Transverse colon (tissue), 4 donors: ENCODE results near the gene MSI2. TPM values are rescaled to one million over a fixed set of nuclear protein-coding genes. Genes with fewer than 3 reads are reported as not detected.

Experiments used
- DNase-seq: peaks from one replicate; pipeline ENCODE4 v3.0.0-alpha.2; 2019
- H3K27ac ChIP-seq, 4 donors: fragments of 200-600 bp; sonication (generic); 2 replicates each; pipeline ENCODE4 v1.5.1; 2016 to 2018; ENCODE audit warnings: inconsistent platforms in 4 of 4
- H3K27me3 ChIP-seq: fragments of 200-600 bp; sonication (generic); 2 replicates; pipeline ENCODE4 v1.5.1; 2017; ENCODE audit warnings: inconsistent platforms
- H3K36me3 ChIP-seq, 4 donors: fragments of 200-600 bp; sonication (generic); 2 replicates each; pipeline ENCODE4 v1.5.1; 2017 to 2019; ENCODE audit warnings: inconsistent platforms in 4 of 4
- H3K4me1 ChIP-seq, 4 donors: fragments of 200-600 bp; sonication (generic); 2 replicates each; pipeline ENCODE4 v1.5.1; 2017 to 2020; ENCODE audit warnings: inconsistent platforms in 4 of 4
- H3K4me3 ChIP-seq, 4 donors: fragments of 200-600 bp; sonication (generic); 1 replicate in 1 of 4; 2 replicates in 3 of 4; pipeline versions ENCODE4 v1.5.1 to v1.6.1; 2017 to 2019; ENCODE audit warnings: inconsistent platforms in 4 of 4
- H3K9me3 ChIP-seq, 2 donors: fragments of 200-600 bp; sonication (generic); 2 replicates each; pipeline ENCODE4 v1.5.1; 2017 to 2019; ENCODE audit warnings: inconsistent platforms in 2 of 2
- EP300 ChIP-seq: sonication (generic); formaldehyde crosslinking; IDR thresholded peaks from one replicate; pipeline ENCODE4 v1.6.1; 2017; ENCODE audit warnings: antibody characterized with exemption, low read depth
- POLR2A ChIP-seq: fragments of 450-650 bp; IDR thresholded peaks from one replicate; pipeline ENCODE4 v1.6.1; 2016; ENCODE audit warnings: antibody characterized with exemption, mild to moderate bottlenecking, moderate library complexity
- POLR2AphosphoS5 ChIP-seq, 3 donors: sonication (generic); formaldehyde crosslinking; IDR thresholded peaks; one replicate each; pipeline ENCODE4 v1.6.1; 2016; ENCODE audit warnings: antibody characterized with exemption in 3 of 3
- WGBS, 2 donors: methylation state at CpG; one replicate each; pipeline ENCODE4 v1.1.5; 2018; ENCODE audit warnings: low coverage in 1 of 2; 5-methylcytosine and 5-hydroxymethylcytosine counted together
- in situ Hi-C, 4 donors: fragments of 200-750 bp; cut with MboI; loops; one replicate each; pipeline versions ENCODE4 v1.15.0 to v1.15.1; 2017; ENCODE audit warnings: low sequenced_read_pairs in 3 of 4, low pct_ligation_motif_present in 1 of 4, low pct_unique_long_range_greater_than_20kb in 1 of 4
- intact Hi-C: fragments of 100-400 bp; cut with DNase I; formaldehyde crosslinking; loops from one replicate; pipeline ENCODE4 v1.15.1; 2023; ENCODE audit warnings: low total_unique reads
- total RNA-seq, 4 donors: library from RNA; depleted of rRNA; stranded (reverse); fragments of >200 nt; gene quantifications; one replicate each; pipeline ENCODE4 v1.1.0, GENCODE V29; 2016
- TF ChIP-seq, protein P1 (sequence below), 5 experiments: fragments of 200-600 bp in 3 of 5; fragments of 450-650 bp in 2 of 5; sonication (generic) in 3 of 5; IDR thresholded peaks; 1 replicate in 2 of 5; 2 replicates in 3 of 5; pipeline ENCODE4 v1.5.1; 2016 to 2017; ENCODE audit warnings: antibody characterized with exemption in 5 of 5, inconsistent platforms in 3 of 5, mild to moderate bottlenecking in 2 of 5, moderate library complexity in 1 of 5

MSI2 gene
- total RNA-seq, 4 donors from 2014 or later = 20.6 to 36.0 (median 29.3) TPM

DNA sequence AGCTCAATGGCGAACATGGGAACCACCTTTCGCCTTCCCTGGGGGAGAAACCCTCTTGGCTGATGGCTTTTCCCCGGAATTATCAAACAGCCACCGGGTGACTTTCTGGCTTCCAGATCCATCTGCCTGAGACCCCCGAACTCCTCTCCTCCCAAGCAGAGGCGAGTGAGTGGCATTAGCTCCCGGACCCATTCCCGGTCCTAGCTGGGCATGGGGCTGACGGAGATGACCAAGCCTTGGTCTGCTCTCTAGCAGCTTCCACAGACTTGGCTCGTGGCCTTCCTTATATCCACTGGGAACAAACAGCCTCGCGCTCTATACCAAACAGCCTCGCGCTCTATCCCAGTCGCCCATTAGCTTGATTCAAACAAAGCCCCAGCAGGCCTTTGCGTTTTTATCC, 426.4 kb downstream of the MSI2 start:
- intact Hi-C loops (no loop called here), in situ Hi-C loops (no loop called here)
- no peak overlapping the region for H3K4me3 ChIP-seq
- H3K27ac ChIP-seq = no peak overlapping the region
- H3K9me3 ChIP-seq = no peaks in the 10 kb centered on the region
- H3K36me3 ChIP-seq = no peaks in the 10 kb centered on the region
- no peaks in the 10 kb centered on the region for H3K27me3 ChIP-seq
- no peak for DNase-seq
- WGBS, 2 donors = 94 to 100% methylated on average over 4 to 16 of the region's 16 CpGs
- TF ChIP-seq POLR2AphosphoS5 (IDR thresholded peaks at IDR 0.05) (no peak), EP300 (no peak)
- no peaks in the 10 kb centered on the region for H3K4me1 ChIP-seq

DNA sequence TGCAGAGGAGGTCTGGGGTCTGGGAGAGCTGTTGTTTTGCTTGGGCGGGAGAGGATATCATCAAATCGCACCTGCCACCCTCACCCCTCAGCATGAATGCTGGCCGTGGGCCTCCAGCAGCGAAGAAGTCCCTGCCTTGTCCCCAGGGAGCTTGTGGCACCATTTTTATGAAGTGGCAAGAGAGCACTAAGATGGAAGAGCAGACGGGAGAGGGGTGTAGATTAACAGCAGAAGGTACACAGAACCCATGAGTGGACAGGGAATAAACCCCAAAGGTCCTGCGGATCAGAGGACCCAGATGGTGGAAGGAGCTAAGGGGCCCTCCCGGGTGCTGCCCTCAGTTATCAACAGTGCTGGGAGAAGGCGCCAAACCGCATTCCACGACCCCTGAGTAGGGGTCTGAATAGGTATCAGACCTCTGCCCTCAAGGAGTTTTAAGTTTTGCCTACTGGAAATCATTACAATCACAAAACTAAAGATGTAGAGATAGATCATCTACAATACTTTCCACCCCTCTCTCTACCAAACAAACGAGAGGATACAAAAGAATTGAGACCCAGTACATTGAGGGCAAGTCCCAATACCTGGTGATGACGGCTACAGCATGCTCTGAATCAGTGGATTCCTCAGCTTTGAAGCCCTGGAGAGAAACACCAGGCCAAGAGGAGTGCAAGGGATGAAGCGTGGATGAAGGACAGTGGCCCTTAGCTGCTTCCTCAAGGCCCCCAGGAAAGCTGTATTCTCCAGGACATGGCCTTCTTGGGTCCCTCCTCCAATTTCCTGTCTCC, 428.6 kb downstream of the MSI2 start:
- intact Hi-C loops (no loop called here), in situ Hi-C loops (no loop called here)
- TF ChIP-seq EP300 (no peak), POLR2AphosphoS5 (IDR thresholded peaks at IDR 0.05) (no peak), POLR2A (no peak)
- TF ChIP-seq, protein P1, sequence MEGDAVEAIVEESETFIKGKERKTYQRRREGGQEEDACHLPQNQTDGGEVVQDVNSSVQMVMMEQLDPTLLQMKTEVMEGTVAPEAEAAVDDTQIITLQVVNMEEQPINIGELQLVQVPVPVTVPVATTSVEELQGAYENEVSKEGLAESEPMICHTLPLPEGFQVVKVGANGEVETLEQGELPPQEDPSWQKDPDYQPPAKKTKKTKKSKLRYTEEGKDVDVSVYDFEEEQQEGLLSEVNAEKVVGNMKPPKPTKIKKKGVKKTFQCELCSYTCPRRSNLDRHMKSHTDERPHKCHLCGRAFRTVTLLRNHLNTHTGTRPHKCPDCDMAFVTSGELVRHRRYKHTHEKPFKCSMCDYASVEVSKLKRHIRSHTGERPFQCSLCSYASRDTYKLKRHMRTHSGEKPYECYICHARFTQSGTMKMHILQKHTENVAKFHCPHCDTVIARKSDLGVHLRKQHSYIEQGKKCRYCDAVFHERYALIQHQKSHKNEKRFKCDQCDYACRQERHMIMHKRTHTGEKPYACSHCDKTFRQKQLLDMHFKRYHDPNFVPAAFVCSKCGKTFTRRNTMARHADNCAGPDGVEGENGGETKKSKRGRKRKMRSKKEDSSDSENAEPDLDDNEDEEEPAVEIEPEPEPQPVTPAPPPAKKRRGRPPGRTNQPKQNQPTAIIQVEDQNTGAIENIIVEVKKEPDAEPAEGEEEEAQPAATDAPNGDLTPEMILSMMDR (IDR thresholded peaks at IDR 0.05) = no peak
- Histone ChIP-seq H3K36me3 (no peaks in the 10 kb centered on the region), H3K4me3 (no peak overlapping the region), H3K27me3 (no peaks in the 10 kb centered on the region), H3K4me1 (no peaks in the 10 kb centered on the region), H3K9me3 (no peaks in the 10 kb centered on the region), H3K27ac (no peak overlapping the region)
- WGBS, 2 donors = 88 to 94% methylated on average over 6 to 13 of the region's 13 CpGs
- DNase-seq = no peak

DNA sequence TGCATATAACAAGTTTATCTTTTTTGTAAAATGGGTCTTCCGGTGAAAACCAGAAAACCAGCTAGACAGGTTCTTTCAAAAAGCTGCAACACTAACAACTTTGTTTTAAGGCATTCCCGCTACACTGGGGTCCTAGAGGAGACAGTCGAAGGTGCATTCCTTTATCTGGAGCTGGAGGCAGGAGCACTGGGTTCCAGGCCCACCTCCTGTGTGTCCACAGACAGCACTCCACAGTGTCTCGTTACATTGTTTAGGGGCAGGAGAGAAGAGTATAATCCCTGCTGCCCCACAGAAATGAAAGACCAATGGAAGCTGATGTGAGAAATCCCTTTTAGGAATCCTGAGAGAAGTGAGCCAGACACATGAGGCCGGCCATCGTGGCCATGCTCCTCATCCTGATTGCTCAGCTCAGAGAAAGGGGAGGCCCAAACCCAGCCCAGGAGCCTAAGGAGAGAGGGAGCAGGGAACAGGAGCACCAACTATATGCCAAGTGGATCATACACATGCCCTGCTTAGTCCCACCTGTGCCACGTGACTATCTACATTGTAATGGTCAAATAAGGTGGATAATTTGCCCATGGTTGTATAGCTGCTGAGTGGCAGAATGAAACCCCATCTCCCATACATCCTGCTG, 429.3 kb downstream of the MSI2 start:
- Histone ChIP-seq H3K27ac (no peak overlapping the region), H3K27me3 (no peaks in the 10 kb centered on the region), H3K4me1 (no peaks in the 10 kb centered on the region), H3K36me3 (no peaks in the 10 kb centered on the region), H3K9me3 (no peaks in the 10 kb centered on the region), H3K4me3 (no peak overlapping the region)
- DNase-seq = no peak
- intact Hi-C loops = no loop called here
- in situ Hi-C loops = no loop called here
- TF ChIP-seq EP300 (no peak), POLR2AphosphoS5 (IDR thresholded peaks at IDR 0.05) (no peak), POLR2A (no peak)
- TF ChIP-seq, protein P1 (IDR thresholded peaks at IDR 0.05) = no peak
- 73 to 87% methylated on average over 3 to 7 of the region's 7 CpGs for WGBS, 2 donors

DNA sequence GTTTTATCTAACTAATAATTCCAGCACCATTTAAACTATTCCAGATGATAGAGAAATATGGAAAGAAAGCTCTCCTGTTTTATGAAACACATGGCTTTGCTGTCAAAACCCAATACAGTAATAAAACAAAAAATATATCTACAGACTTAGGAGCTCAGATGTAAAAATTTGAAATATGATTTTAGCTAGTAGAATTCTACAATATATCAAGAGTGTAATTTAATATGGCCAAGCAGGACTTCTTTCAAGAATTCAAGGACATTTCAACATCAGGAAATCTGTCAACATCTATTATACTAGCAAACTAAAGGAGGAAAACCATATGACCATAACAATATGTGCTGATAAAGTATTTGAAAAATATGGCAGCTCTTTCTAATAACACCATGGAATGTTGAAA, 431.3 kb downstream of the MSI2 start:
- Histone ChIP-seq H3K36me3 (no peaks in the 10 kb centered on the region), H3K4me1 (no peaks in the 10 kb centered on the region), H3K27me3 (no peaks in the 10 kb centered on the region), H3K4me3 (no peak overlapping the region), H3K9me3 (no peaks in the 10 kb centered on the region), H3K27ac (no peak overlapping the region)
- no peak for DNase-seq
- in situ Hi-C loops (no loop called here), intact Hi-C loops (no loop called here)
- no peak for TF ChIP-seq POLR2A
- TF ChIP-seq EP300 = no peak
- TF ChIP-seq POLR2AphosphoS5 (IDR thresholded peaks at IDR 0.05) = no peak
- TF ChIP-seq, protein P1 (IDR thresholded peaks at IDR 0.05) = no peak
